DLD1 (cell line): ENCODE results near the gene SLC40A1.

Experiments
- in situ Hi-C: cut with HindIII; loops from 2 replicates; pipeline ENCODE4 v1.10.0; 2017; ENCODE audit warnings: low sequenced_read_pairs

SLC40A1 gene

DNA sequence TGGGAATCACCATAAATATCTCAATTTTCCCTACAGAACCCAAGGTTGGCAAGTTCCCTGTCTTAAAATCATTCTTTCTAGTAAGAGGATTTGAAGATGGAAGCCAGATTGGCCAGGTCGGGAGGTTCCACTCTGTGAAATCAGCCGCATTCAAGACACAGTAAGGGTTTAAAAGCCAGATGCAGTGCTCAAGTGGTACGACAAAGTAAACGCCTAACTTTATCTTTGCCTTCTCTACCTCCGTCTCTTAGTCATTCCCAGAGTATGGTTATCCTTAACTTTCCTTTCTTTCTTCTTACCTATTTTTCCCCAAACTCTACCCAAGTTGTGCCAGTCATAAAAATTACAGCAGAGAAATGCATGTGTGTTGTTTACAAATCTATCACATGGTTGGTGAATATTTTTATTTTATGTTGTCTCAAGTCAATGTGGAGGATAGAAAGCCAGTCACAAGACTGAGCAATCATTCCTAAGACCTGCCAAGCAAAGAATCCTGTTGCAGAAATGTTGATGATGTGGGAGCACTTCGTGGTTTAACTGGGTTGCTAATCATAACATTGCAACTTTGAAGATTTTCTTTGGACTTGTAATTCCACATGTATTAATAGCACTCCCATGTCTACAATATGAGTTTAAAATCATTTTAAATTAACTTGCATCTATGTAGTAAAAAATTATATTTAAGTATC is 62.6 kb downstream of the SLC40A1 start:
- in situ Hi-C loops, result no loop called here

DNA sequence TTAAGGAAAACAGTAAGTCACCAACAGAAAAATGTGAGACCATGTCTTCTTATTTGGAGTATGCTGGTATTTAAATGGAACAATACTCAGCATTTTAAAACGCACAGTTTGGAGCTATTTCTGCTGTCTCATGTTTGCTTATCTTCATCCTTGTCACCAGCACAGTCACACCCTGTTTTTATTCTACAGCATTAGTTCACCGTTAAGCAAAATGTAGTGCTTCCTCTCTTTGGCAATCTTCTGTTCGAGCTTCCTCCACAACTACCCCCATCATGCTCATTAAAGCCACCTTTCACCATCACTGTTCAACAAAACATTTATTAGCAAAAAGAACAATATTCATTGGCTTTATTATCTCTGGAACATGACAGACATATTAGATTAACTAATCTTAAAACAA is 64.0 kb downstream of the SLC40A1 start:
- in situ Hi-C loops, result no loop called here

DNA sequence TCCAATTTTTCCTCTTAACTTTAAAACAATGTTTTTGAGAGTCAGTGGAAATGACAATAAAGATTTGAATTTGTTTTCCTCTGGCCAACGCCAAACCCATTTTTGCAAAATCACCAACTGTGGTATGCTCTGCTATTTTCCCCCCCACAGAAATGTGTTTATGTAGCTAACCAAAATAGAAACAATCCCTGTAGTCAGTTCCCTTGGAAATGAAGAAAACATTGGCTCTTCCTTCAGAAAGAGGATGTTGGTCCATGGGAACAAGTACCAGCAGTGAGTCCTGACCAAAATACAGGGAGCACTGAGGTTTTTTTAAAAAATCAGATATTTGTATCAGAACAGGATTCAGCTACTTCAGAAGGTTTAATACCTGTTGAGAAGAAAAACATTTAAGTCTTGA is 65.3 kb downstream of the SLC40A1 start:
- in situ Hi-C loops, result no loop called here

DNA sequence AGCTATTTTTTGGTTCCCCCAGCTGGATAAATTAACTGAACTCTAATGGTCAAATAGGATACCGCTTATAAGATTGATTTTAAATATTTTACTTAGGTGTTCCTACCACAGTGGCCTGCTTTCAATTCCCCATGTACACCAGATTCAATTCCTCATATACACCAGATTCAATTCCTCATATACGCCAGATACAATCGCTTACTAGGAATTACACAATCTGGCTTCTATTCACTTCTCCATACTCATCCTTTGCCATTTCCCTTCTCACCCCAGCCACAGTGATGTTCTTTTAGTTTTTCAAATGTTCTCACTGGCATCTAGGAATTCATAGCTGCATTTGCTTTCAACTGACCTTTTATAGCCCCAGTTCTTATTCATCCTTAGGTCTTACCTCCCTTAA is 66.5 kb downstream of the SLC40A1 start:
- in situ Hi-C loops, result no loop called here

DNA sequence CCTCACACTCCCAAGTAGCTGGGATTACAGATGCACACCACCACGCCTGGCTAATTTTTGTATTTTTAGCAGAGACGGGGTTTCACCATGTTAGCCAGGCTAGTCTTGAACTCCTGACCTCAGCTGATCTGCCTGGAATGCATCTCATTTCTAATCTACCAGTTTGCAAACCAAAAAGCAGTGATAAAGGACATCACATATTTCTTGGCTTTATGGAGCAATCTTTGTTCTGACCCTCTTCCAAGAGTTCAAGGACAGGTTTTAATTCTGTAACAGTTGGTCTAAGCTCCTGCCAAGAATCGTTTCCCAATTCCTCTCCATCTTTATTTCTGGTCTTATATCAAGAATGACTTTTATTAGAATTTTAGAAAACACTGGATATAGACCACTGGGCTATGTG is 67.7 kb downstream of the SLC40A1 start:
- in situ Hi-C loops, result no loop called here

DNA sequence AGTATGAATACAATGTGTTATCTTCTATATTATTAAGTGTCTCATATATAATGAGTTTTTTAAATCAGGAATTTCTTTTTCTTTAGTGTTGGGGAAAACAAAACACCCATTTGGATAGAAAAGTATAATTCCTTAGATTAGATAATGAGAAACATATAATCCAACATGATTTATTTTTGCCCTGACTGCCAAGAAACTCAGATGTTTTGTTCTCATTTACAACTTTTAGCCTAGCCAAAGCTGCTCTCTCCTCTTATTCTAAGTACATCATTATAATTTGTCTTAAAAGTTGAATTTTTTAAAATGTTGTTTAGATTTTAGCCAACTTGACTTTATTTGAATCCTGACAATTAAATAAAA is 68.6 kb downstream of the SLC40A1 start:
- in situ Hi-C loops, result no loop called here

DNA sequence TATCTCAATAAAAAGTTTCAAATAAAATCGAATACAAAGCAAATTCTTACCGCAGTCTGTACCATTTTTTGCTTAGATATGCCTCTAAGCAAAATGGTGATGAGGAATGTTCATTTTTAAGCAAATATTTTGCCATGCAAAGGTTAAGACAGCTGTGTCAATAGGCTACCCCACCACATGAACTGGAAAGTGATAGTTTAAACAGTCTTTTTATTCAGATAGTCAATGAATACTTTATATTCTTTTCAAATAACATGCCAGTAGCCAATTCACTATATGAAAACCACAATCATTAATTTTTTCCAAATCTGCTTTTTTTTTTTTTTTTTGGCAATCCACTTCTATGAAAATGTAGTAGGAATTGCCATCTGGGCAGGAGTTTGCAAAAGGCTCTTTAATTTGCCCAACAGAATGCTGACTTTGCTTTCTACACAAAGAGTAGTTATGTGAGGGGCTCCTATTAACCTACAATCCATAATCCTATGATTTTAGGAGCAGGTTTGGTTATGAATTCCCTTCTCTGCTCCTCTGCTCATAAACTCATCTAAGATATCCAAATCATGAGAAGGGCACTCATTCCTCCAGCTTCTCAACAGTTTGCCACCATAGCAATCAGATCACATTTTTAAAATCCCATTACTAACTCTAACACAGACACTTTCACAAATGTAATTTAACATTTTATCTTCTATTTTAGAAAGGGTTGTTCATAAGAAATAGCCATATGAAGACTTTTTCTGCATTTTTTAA is 69.2 kb downstream of the SLC40A1 start:
- in situ Hi-C loops, result no loop called here
